H1 (cell line): ENCODE measurements around the gene ABHD16B. TPM values are rescaled to one million over a fixed set of nuclear protein-coding genes. Genes with fewer than 3 reads are reported as not detected.

Source experiments
- BRCA1 ChIP-seq: IDR thresholded peaks from 2 replicates; pipeline ENCODE4 v1.6.1; 2012; ENCODE audit warnings: low read depth, low read length, improper control_type of control experiment
- FOSL1 ChIP-seq: IDR thresholded peaks from 2 replicates; pipeline ENCODE4 v1.6.1; 2011; ENCODE audit warnings: mild to moderate bottlenecking, low read depth, low read length, moderate library complexity; ENCODE audit not compliant: insufficient read depth
- SP4 ChIP-seq: IDR thresholded peaks from 2 replicates; pipeline ENCODE4 v1.6.1; 2012; ENCODE audit warnings: low read length, inconsistent platforms
- SRF ChIP-seq: IDR thresholded peaks from 2 replicates; pipeline ENCODE4 v1.6.1; 2011; ENCODE audit warnings: mild to moderate bottlenecking, low read depth, low read length, moderate library complexity
- polyA plus RNA-seq, 7 experiments: library from polyadenylated mRNA; depleted of rRNA in 3 of 7; stranded (reverse) in 5 of 7; unstranded in 2 of 7; fragments of >200 nt in 5 of 7; fragments of 200-250 nt in 2 of 7; gene quantifications; 1 replicate in 5 of 7; 2 replicates in 1 of 7; 4 replicates in 1 of 7; pipeline versions ENCODE4 v1.2.1 to v1.2.3, GENCODE V29; 2011 to 2013; ENCODE audit warnings: missing spikeins in 2 of 7, mixed read lengths in 2 of 7
- total RNA-seq: library from RNA; stranded (reverse); fragmentation: NEBNext Ultra II Directional; extraction: Animal tissue kit (Norgen Biotek cat#: 25700); gene quantifications from 2 replicates; pipeline ENCODE4 v1.2.1, GENCODE V29; 2021

Gene ABHD16B
- total and polyA plus RNA-seq, 2 of the 8 experiments (the other 6 are each of a cell fraction or from before 2014, with no cell fraction given): not detected

- no peak for TF ChIP-seq FOSL1
- no peak for TF ChIP-seq BRCA1
- TF ChIP-seq SP4: no peak
- no peak for TF ChIP-seq SRF
These were observed 17.5 kb upstream of the ABHD16B start (continued) for GRCh38 chr20:63843778-63844177.
